ENCODE data around the gene CASZ1. TPM values are rescaled to one million over a fixed set of nuclear protein-coding genes. Genes with fewer than 3 reads are reported as not detected.

The CASZ1 gene
- total RNA-seq, 1 donor from 2014 or later, result 5.7 TPM

DNA sequence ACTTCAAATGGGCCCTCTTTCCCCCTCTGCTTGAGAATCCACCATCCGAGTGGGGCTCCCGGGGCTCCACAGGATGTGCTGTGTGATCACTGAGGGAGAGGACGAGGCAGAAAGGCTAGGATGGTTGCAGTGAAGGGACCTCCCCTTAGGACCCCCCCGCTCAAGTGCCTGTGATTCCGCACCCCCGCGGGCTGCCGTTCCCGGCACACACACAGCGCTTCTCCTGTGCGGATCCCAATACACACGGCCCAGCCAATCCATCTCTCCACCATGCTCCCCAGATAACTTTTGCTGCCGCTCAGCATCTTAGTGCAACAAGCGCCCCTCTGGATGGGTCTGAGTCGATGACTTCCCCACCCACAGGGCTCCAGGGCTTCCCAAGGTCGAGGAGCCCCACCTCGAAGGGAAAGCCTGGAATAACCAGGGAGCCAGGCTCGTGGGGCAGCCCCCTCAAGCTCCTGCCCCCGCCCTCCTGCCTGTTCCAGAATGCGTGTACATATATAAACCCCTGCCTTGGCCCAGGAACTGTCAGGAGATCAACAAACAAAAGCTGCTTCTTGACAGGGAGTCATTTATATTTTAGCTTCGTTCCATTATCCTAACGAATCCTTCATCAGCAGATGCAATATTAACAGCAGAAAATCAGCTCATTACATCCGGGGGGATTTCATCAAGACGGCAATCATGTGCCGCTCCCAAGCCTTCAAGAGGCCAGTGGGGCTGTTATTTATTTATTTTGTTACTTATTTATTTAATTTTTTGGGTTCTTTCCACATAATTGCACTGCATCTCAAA, 83.7 kb downstream of the CASZ1 start:
- no peak for DNase-seq (ENCODE audit: extremely low read depth, low read depth, low spot score)

DNA sequence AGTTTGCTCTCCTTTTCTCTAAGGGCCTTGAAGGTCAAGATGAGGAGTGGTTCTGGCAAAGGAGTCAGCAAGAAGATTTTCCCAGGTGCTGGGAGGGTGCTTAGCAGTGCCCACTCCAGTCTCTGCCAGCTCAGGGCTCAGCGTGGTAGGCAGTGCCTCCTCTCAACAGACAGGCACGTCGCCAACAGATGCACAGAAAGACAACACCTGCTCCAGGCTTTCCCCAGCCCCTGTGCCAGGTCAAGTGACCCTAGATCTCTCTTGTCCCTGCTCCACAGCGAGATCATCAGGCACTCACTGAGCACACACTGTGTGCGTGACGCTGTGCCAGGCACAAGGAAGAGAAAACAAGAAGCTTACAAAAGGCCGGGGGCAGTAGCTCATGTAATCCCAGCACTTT, 86.0 kb downstream of the CASZ1 start:
- no peak for DNase-seq (ENCODE audit: extremely low read depth, low read depth, low spot score)

GRCh38 chr1:10709646-10710045, 86.8 kb downstream of the CASZ1 start:
- no peak for DNase-seq (ENCODE audit: extremely low read depth, low read depth, low spot score)

GRCh38 chr1:10709165-10709564, 87.3 kb downstream of the CASZ1 start:
- no peak for DNase-seq (ENCODE audit: extremely low read depth, low read depth, low spot score)

GRCh38 chr1:10708757-10709156, 87.7 kb downstream of the CASZ1 start:
- no peak for DNase-seq (ENCODE audit: extremely low read depth, low read depth, low spot score)

GRCh38 chr1:10707208-10707607, 89.2 kb downstream of the CASZ1 start:
- no peak for DNase-seq (ENCODE audit: extremely low read depth, low read depth, low spot score)

DNA sequence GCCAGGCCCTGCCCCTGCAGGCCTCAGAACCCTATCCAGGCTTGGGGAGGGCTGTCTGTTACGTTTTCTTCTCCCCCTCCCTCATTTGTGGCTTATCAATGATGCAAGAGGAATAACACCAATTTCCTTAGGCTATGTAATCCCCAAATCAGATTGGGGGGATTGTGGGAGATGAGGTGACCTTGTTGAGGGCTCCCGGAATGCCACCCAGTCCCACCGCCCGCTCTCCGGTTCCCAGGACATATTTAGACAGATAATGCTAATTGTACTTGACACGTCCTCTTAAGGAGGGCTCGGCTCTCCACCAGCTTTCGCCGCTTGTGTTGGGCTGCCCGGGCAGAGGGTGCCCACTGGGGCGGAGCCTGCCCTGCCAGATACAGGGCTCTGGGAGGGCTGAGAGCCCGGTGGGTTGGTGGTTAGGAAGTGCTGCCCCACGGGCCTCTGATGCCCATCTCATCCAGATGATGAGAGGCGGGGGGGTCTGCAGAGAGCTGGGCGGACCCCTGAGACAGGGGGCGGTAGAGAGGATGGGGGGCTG, 90.0 kb downstream of the CASZ1 start:
- no peak for DNase-seq (ENCODE audit: extremely low read depth, low read depth, low spot score)

GRCh38 chr1:10705953-10706352, 90.5 kb downstream of the CASZ1 start:
- no peak for DNase-seq (ENCODE audit: extremely low read depth, low read depth, low spot score)

DNA sequence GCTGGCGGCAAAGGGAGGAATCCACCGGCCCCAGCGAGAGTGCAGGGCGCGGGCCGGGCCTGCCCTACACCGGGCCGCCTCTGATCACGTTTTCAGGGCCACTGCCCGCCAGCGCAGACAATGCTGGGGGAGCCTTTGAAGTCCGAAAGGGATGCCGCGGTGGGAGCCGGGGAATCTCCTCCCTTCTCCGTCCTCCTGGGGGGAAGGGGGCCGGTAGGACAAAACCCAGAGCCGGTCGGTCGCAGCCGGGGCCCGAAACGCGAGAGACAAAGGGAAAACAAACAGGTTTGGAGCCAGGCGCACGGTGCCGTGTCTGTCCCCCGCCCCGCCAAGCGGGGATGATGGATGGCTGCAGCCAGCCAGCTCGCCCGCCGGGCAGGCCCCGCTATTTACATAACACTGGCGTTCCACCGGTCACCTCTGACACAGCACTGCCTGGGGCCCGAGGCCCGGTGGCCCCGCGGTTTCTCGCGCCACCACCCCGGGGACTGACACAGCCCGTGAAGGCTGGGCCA, 92.0 kb downstream of the CASZ1 start:
- DNase-seq (ENCODE audit: extremely low read depth, low read depth, low spot score), result no peak

DNA sequence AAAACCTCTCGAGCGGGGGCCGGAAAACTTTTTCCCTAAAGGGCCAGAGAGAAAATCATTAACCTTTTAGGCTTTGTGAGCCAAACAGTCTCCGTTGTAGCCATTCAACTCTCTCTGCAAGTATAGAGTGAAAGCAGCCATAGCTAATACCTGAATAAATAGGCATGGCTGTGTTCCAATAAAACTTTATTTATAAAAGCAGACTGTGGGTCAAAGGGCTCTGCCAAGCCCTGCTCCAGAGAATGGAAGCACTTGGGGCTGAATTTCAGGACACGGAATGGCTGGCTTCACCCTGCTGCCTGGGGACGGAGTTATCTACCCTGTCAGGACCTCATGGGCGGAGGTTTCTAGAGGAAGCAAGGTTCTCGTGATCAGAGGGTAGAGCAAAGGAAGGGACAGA, 92.7 kb downstream of the CASZ1 start:
- DNase-seq (ENCODE audit: extremely low read depth, low read depth, low spot score), result no peak

- no peak for DNase-seq (ENCODE audit: extremely low read depth, low read depth, low spot score)
Observed at GRCh38 chr1:10701145-10701544, 95.3 kb downstream of the CASZ1 start.

- DNase-seq (ENCODE audit: extremely low read depth, low read depth, low spot score), result no peak
Observed at GRCh38 chr1:10699470-10699835, 97.0 kb downstream of the CASZ1 start.

GRCh38 chr1:10698726-10699469, 97.5 kb downstream of the CASZ1 start:
- DNase-seq (ENCODE audit: extremely low read depth, low read depth, low spot score), result no peak

- DNase-seq (ENCODE audit: extremely low read depth, low read depth, low spot score), result no peak
Observed at GRCh38 chr1:10697621-10698160, 98.8 kb downstream of the CASZ1 start.

- no peak for DNase-seq (ENCODE audit: extremely low read depth, low read depth, low spot score)
Observed at GRCh38 chr1:10696977-10697376, 99.5 kb downstream of the CASZ1 start.

DNA sequence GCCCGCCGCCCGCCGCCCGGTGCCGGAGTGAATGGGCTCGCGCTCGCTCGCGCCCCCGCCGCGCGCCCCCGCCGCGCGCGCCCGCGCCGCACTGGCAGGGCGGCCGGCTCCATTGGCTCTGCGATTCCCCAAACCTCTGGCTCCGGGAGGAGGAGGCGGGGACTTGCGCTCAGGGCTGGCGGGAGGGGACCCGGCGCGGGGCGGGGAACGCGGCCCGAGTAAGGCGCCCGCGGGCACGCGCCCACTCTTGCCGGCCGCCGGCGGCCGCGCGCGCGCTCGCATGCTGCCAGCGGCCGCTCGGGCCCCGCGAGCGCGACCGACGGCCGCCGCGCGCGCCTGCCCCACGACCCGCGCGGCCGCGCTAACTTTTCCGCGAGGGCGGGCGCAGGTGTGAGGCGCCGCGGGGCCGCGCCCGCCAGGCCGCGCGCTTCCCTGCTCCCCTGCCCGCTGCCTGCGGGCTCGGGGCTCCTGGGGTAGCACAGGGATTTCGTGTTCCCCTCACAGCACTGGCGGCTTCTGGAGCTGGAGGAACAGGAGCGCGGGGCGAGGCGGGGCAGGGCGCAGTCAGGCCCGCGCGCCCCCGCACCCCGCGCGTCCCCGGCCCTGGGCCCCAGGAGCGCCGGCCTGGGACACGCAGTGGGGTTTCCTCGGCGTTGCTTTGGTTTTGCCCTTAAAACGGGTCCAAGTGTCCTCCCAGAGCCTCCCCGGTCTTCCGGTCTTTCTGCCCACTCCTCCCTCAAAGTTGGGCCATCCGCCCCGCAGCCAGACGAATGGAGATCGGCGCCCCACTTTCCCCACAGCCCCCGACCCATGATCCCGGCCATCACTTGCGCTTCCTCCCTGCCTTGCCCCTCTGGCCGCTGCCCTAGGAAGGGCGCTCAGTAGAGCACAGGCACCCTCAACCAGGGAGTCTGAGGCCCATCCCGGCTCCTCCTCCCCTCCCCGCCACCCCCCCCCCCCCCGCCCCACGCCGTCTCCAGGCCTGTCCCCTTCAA, 101.5 kb downstream of the CASZ1 start:
- DNase-seq (ENCODE audit: extremely low read depth, low read depth, low spot score), result no peak

GRCh38 chr1:10694274-10694632, 102.2 kb downstream of the CASZ1 start:
- no peak for DNase-seq (ENCODE audit: extremely low read depth, low read depth, low spot score)

- DNase-seq (ENCODE audit: extremely low read depth, low read depth, low spot score), result no peak
Observed at GRCh38 chr1:10693497-10694273, 102.8 kb downstream of the CASZ1 start.

- DNase-seq (ENCODE audit: extremely low read depth, low read depth, low spot score), result no peak
Observed at GRCh38 chr1:10693152-10693496, 103.3 kb downstream of the CASZ1 start.
